Measurements from ENCODE around the gene RHBDL3.
"Not testable (repeated sequence)": the region's sequence is repeated elsewhere in the genome, so short reads cannot be mapped to it uniquely, and the experiment has no call there.

RHBDL3 gene

GRCh38 chr17:32289471-32290070 is 23.9 kb downstream of the RHBDL3 start:
- DNase-seq (ENCODE audit: low read depth), result no peak

- DNase-seq (ENCODE audit: low read depth), result no peak
These were observed 26.5 kb downstream of the RHBDL3 start for GRCh38 chr17:32292094-32292493.

- no peak for DNase-seq (ENCODE audit: low read depth)
These were observed 31.8 kb downstream of the RHBDL3 start for GRCh38 chr17:32297424-32297823.

GRCh38 chr17:32297860-32298259 is 32.2 kb downstream of the RHBDL3 start:
- DNase-seq (ENCODE audit: low read depth), result no peak

GRCh38 chr17:32298298-32298697 is 32.7 kb downstream of the RHBDL3 start:
- DNase-seq (ENCODE audit: low read depth), result no peak

- no peak for DNase-seq (ENCODE audit: low read depth)
These were observed 33.3 kb downstream of the RHBDL3 start for GRCh38 chr17:32298721-32299579.

GRCh38 chr17:32299580-32300164 is 34.0 kb downstream of the RHBDL3 start:
- DNase-seq (ENCODE audit: low read depth), result no peak

- DNase-seq (ENCODE audit: low read depth), result no peak
These were observed 36.4 kb downstream of the RHBDL3 start for GRCh38 chr17:32302037-32302436.

- DNase-seq (ENCODE audit: low read depth), result no peak
These were observed 37.4 kb downstream of the RHBDL3 start for GRCh38 chr17:32302860-32303649.

- DNase-seq (ENCODE audit: low read depth), result no peak
These were observed 38.2 kb downstream of the RHBDL3 start for GRCh38 chr17:32303781-32304288.

- DNase-seq (ENCODE audit: low read depth), result no peak
These were observed 39.4 kb downstream of the RHBDL3 start for GRCh38 chr17:32305049-32305448.

- DNase-seq (ENCODE audit: low read depth), result no peak
These were observed 42.0 kb downstream of the RHBDL3 start for GRCh38 chr17:32307658-32308057.

- DNase-seq (ENCODE audit: low read depth), result no peak
These were observed 45.5 kb downstream of the RHBDL3 start for GRCh38 chr17:32311028-32311536.

- no peak for DNase-seq (ENCODE audit: low read depth)
These were observed 49.0 kb downstream of the RHBDL3 start for GRCh38 chr17:32314636-32315035.

- no peak for DNase-seq (ENCODE audit: low read depth)
These were observed 49.5 kb downstream of the RHBDL3 start for GRCh38 chr17:32315171-32315570.

- not testable (repeated sequence) for DNase-seq (ENCODE audit: low read depth)
These were observed 51.0 kb downstream of the RHBDL3 start for GRCh38 chr17:32316653-32317052.

GRCh38 chr17:32317353-32317752 is 51.7 kb downstream of the RHBDL3 start:
- DNase-seq (ENCODE audit: low read depth), result no peak

- no peak for DNase-seq (ENCODE audit: low read depth)
These were observed 52.4 kb downstream of the RHBDL3 start for GRCh38 chr17:32318071-32318470.

GRCh38 chr17:32319548-32319905 is 53.9 kb downstream of the RHBDL3 start:
- DNase-seq (ENCODE audit: low read depth), result peak; percentile 30

GRCh38 chr17:32320080-32320479 is 54.4 kb downstream of the RHBDL3 start:
- DNase-seq (ENCODE audit: low read depth), result not testable (repeated sequence)

- DNase-seq (ENCODE audit: low read depth), result no peak
These were observed 55.2 kb downstream of the RHBDL3 start for GRCh38 chr17:32320847-32321246.

GRCh38 chr17:32323046-32323445 is 57.4 kb downstream of the RHBDL3 start:
- DNase-seq (ENCODE audit: low read depth), result no peak

All from T-helper 22 cell (primary cell).